ENCODE data around the gene PDE11A.
A peak's percentile ranks its signal among the peaks of the same experiment; 100 is the strongest.

PDE11A gene

DNA sequence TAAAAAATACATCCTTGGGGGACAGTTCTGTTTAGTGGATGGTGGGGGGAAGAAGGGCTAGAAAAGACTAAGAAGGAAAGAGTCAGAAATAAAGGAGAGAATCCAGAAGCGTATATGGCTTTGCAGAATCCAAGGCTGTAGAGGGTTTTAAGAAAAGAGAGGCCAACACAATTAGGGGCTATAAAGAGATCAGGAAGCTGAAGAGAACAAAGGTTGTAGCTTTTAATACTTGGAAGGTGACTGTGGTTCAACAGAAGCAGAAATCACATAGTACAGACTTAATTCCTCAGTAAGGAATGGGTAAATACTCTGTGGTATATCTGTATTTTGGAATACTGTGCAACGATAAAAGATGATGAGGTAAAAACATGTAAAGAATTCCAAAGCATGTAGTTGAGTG, 393.6 kb downstream of the PDE11A start:
- DNase-seq (ENCODE audit: extremely low read depth, low read depth) = no peak
- TF ChIP-seq CTCF (IDR thresholded peaks at IDR 0.05; ENCODE audit: low read depth, low read length) = no peak

DNA sequence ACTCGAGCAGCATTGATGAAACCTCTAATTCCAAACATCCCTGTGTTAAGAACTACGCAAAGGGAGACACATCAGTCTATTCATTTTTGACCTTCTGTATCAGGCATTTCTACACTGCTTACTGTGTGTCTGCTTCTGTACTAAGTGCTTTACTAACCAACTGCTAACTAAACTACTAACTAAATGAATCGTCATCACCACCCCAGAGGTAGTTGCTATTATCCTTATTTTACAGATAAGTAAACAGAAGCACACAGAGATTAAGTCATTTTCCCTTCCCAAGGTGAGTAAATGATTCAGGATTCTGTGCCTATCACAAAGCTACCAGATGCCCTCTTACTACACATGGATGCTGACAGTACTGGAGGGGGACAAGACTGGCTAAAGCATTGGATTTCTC, 395.9 kb downstream of the PDE11A start:
- DNase-seq (ENCODE audit: extremely low read depth, low read depth) = no peak
- TF ChIP-seq CTCF (IDR thresholded peaks at IDR 0.05; ENCODE audit: low read depth, low read length) = no peak

DNA sequence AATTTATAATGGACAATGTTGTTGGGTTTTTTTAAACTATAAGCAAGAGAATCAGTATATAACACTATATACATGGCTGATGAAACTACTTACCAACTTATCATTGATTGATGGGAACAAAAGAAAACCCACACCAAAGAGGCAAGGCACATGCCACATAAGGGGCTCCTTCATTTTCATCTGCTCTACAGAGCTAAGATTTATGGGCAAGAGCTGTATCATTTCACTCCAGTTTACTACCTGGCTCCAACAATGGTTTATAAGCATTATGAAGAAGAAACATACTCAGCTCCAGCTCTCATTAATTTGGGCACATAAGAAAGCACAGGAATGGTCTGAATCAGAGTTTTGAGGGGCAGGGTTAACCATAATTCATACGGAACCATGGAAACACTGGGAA, 396.8 kb downstream of the PDE11A start:
- DNase-seq (ENCODE audit: extremely low read depth, low read depth) = no peak
- TF ChIP-seq CTCF (IDR thresholded peaks at IDR 0.05; ENCODE audit: low read depth, low read length) = no peak

DNA sequence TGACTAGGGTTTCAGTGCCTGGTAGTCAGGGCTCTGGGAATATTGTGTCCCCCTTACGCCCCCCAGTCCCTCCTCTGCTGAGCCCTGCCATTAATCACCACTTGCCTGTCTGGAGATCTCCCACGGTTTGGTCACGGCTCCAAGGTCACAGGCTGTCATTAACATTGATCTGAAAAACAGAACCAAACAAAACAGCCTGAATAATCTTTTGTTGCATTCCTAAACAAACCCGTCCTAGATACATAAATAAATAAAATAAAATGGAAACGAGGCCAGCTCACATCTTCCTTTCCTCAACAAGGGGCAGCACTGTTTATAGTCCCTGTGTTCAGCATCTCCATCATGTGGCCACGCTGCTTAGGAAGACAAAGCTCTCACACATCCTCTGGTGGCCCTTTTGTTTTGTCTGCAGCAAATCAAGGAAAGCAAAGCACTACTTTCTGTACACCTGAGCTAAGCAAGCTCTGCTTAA, 397.2 kb downstream of the PDE11A start:
- DNase-seq (ENCODE audit: extremely low read depth, low read depth) = no peak
- TF ChIP-seq CTCF (IDR thresholded peaks at IDR 0.05; ENCODE audit: low read depth, low read length) = no peak

DNA sequence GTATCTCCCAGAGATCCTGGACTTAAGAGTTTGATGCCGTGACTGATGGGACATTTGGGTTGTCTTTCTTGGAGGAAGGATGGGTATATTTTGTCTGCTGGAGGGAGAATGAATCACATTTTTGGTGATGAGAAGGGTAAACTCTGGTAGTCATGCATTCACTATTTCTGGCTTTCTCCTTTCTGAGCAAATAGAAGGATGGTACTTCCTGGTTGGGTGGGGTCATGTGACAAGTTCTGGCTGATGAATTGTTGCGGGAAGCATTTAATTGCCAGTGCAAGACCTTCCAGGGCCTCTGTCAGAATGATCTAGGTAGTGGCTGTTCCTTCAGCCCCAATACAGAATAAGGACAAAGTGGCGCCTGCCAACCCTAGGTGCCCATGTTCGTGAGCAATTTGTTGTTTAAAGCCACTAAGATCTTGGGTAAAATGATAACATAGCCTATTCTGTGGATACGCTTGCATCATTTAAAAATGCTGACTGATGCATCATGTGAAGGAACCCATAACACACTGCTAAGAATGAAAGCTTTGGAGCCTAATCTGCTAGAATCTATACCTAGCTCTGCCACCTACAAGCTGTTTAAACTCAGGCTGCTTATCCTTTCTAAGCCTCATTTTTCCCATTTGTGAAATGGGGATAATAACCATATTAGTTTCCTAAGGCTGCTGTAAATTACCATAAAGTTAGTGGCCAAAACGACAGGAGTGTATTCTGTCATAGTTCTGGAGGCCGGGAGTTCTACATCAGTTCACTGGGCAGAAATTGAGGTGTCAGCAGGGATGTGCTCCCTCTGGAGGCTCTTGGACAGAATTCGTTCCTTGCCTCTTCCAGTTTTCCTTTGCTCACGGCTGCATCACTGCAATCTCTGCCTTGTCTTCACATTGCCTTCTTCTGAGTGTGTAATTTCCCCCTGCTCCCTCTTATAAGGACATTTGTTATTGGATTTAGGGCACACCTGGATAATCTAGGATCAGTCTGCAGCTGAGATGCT, 398.7 kb downstream of the PDE11A start:
- TF ChIP-seq CTCF (IDR thresholded peaks at IDR 0.05; ENCODE audit: low read depth, low read length) = peak; percentile 21
- DNase-seq (ENCODE audit: extremely low read depth, low read depth) = no peak

DNA sequence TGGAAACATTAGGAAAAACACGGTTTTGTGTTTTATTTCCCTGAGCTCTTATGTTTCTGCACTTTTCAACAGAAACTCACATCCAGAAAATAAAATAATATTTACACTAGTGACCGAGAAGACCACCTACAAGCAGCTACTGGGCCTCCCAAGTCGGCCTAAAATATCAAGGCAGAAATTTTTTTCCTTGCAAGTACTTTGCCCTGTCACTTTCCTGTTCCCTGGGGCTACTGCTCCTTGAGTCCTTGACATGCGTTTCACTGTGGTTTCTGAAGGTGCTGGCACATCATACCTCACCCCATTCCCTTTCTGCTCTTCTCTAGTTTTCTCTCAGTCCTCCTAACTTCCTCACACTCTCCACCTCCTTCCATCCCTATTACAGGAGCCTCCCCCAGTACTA, 400.9 kb downstream of the PDE11A start:
- TF ChIP-seq CTCF (IDR thresholded peaks at IDR 0.05; ENCODE audit: low read depth, low read length) = no peak
- DNase-seq (ENCODE audit: extremely low read depth, low read depth) = no peak

GRCh38 chr2:177670791-177671535, 401.6 kb downstream of the PDE11A start:
- DNase-seq (ENCODE audit: extremely low read depth, low read depth) = no peak
- TF ChIP-seq CTCF (IDR thresholded peaks at IDR 0.05; ENCODE audit: low read depth, low read length) = no peak

Data from AG09319 (cell line).